HEK293T (cell line): Measurements from ENCODE around the gene PAPPA2.
A peak's percentile ranks its signal among the peaks of the same experiment; 100 is the strongest.

Experiments used
- CTCF ChIA-PET: fragments of 350-600 bp; formaldehyde crosslinking; extraction: SDS; loops from one replicate; lab custom pipeline; 2021; ENCODE audit warnings: antibody characterized with exemption, inconsistent platforms; lab: Yijun Ruan, JAX
- POLR2A ChIA-PET: fragments of 350-600 bp; formaldehyde crosslinking; extraction: SDS; loops from one replicate; lab custom pipeline; 2020; ENCODE audit warnings: antibody characterized with exemption, inconsistent platforms; lab: Yijun Ruan, JAX
- DNase-seq: peaks from one replicate; pipeline ENCODE4 v3.0.0; 2012; ENCODE audit warnings: mixed read lengths; ENCODE audit errors: extremely low spot score
- ARNT ChIP-seq: fragments of 450-650 bp; IDR thresholded peaks from 2 replicates; pipeline ENCODE4 v1.6.1; 2017; ENCODE audit warnings: mild to moderate bottlenecking
- BHLHE40 ChIP-seq: fragments of 450-650 bp; IDR thresholded peaks from 2 replicates; pipeline ENCODE4 v1.6.1; 2016; ENCODE audit warnings: mild to moderate bottlenecking, moderate library complexity, borderline replicate concordance
- CTBP1 ChIP-seq: fragments of 450-650 bp; IDR thresholded peaks from 2 replicates; pipeline ENCODE4 v1.6.1; 2016; ENCODE audit warnings: borderline replicate concordance
- ELF4 ChIP-seq: fragments of 450-650 bp; IDR thresholded peaks from 2 replicates; pipeline ENCODE4 v1.6.1; 2017; ENCODE audit warnings: antibody characterized with exemption
- FOXA1 ChIP-seq: fragments of 450-650 bp; IDR thresholded peaks from 2 replicates; pipeline ENCODE4 v1.6.1; 2016; ENCODE audit warnings: mild to moderate bottlenecking
- FOXK2 ChIP-seq: fragments of 450-650 bp; IDR thresholded peaks from 2 replicates; pipeline ENCODE4 v1.6.1; 2016; ENCODE audit warnings: mild to moderate bottlenecking
- FOXM1 ChIP-seq: fragments of 450-650 bp; IDR thresholded peaks from 2 replicates; pipeline ENCODE4 v1.6.1; 2017; ENCODE audit warnings: mild to moderate bottlenecking, borderline replicate concordance
- HDGF ChIP-seq: fragments of 450-650 bp; IDR thresholded peaks from 2 replicates; pipeline ENCODE4 v1.6.1; 2017; ENCODE audit warnings: antibody characterized with exemption, borderline replicate concordance
- L3MBTL2 ChIP-seq: fragments of 450-650 bp; conservative IDR thresholded peaks from 2 replicates; pipeline ENCODE4 v1.6.1; 2016; ENCODE audit warnings: mild to moderate bottlenecking
- LEF1 ChIP-seq: fragments of 450-650 bp; IDR thresholded peaks from 2 replicates; pipeline ENCODE4 v1.6.1; 2017; ENCODE audit warnings: mild to moderate bottlenecking, borderline replicate concordance
- NFRKB ChIP-seq: fragments of 450-650 bp; IDR thresholded peaks from 2 replicates; pipeline ENCODE4 v1.6.1; 2016; ENCODE audit warnings: mild to moderate bottlenecking, moderate library complexity
- PKNOX1 ChIP-seq: fragments of 450-650 bp; IDR thresholded peaks from 2 replicates; pipeline ENCODE4 v1.6.1; 2016
- SP1 ChIP-seq: fragments of 450-650 bp; IDR thresholded peaks from 2 replicates; pipeline ENCODE4 v1.6.1; 2017
- SUZ12 ChIP-seq: fragments of 450-650 bp; IDR thresholded peaks from 2 replicates; pipeline ENCODE4 v1.6.1; 2016; ENCODE audit warnings: mild to moderate bottlenecking
- TARDBP ChIP-seq: fragments of 450-650 bp; IDR thresholded peaks from 2 replicates; pipeline ENCODE4 v1.6.1; 2016
- ZNF384 ChIP-seq: fragments of 450-650 bp; IDR thresholded peaks from 2 replicates; pipeline ENCODE4 v1.6.1; 2016

PAPPA2 gene

GRCh38 chr1:176869577-176869976, 406.6 kb downstream of the PAPPA2 start:
- DNase-seq: no peak
- ChIA-PET POLR2A (no interaction called here), CTCF (no interaction called here)
- TF ChIP-seq FOXM1 (no peak), PKNOX1 (no peak), ARNT (no peak), SP1 (no peak), ELF4 (no peak), LEF1 (no peak), NFRKB (no peak), BHLHE40 (no peak), L3MBTL2 (no peak), FOXA1 (no peak), HDGF (no peak), CTBP1 (no peak), SUZ12 (no peak), FOXK2 (no peak), TARDBP (no peak), ZNF384 (no peak)

DNA sequence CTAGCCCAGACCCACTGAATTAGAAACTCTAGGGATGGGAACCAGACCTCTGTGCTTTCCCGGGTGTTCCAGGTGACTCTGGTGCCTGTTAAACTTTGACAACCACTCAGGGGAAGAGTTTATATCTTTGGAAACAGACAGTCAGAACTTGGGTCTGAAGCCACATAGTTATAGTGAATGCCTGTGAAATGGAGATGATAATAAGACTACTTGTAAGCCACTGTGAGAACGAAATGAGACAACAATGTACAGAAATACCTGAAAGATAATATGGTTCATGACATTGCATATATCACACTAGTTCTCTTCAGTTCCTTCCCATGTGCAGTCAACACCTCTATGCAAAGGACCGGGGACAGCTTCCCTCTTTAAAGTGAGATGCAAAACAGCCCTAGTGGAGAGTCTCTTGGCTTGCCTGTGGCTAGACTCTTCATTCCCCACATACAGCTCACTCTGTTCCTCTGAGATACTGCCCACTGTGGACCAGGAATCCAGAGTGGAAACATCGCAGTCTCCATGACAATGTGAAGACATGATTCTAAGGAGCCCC, 414.1 kb downstream of the PAPPA2 start:
- TF ChIP-seq LEF1: no peak
- TF ChIP-seq ZNF384: no peak
- no peak for TF ChIP-seq SUZ12
- TF ChIP-seq FOXM1: no peak
- no peak for TF ChIP-seq FOXK2
- TF ChIP-seq FOXA1: no peak
- TF ChIP-seq NFRKB: no peak
- TF ChIP-seq PKNOX1: no peak
- no peak for TF ChIP-seq TARDBP
- TF ChIP-seq L3MBTL2: no peak
- no peak for TF ChIP-seq SP1
- no peak for TF ChIP-seq ARNT
- no peak for TF ChIP-seq BHLHE40
- no peak for TF ChIP-seq CTBP1
- no peak for TF ChIP-seq HDGF
- TF ChIP-seq ELF4: no peak
- POLR2A ChIA-PET: no interaction called here
- CTCF ChIA-PET: no interaction called here
- DNase-seq: no peak

- TF ChIP-seq SUZ12 (no peak), CTBP1 (no peak), L3MBTL2 (no peak), HDGF (no peak), BHLHE40 (no peak), NFRKB (no peak), FOXA1 (no peak), ZNF384 (no peak), PKNOX1 (no peak), FOXM1 (no peak), ARNT (no peak), LEF1 (no peak), FOXK2 (no peak), ELF4 (no peak), TARDBP (no peak), SP1 (no peak)
- CTCF ChIA-PET: no interaction called here
- no peak for DNase-seq
- POLR2A ChIA-PET: no interaction called here
These were observed 414.6 kb downstream of the PAPPA2 start for GRCh38 chr1:176877557-176877956.

DNA sequence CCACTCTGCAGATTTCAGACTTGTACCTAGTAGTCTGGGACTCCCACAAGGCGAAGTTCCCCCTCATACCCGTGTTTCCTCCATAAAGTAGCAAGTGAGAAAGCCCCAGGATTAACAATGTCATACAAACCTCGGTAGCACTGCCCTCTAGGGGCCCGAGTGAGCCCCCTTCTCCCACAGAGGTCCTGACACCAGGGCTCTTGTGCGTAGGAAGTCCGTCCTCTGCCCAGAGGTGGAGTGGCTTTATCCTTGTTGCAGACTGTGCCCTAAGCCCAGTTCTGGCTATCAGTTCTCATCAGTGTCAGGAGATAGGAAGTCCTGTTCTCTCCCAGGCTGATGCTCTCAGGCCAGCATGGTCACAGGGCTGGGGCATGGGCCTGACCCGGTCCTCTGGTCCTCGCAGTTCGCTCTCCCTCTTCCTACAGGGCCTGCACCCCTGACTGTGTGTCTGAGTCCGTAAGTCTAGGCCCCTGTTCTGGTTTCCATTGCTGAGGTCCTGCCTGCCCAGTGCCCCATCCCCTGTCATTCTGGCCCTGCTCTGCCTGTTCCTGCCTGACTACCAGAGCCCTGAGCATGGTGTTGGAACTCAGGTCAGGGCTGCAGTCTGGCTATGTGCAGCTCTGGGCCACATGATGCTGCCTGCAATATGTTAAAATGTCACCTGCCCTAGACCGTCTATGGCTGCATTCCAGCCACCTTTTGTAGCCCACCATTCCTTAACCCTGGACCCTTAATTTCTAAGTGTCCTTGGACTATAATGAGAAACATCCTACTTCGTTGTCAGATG, 416.0 kb downstream of the PAPPA2 start:
- TF ChIP-seq FOXA1 (no peak), TARDBP (no peak), CTBP1 (no peak)
- ChIA-PET POLR2A (no interaction called here), CTCF (no interaction called here)
- DNase-seq: peak; percentile 17

GRCh38 chr1:176879784-176880620, 417.0 kb downstream of the PAPPA2 start:
- TF ChIP-seq HDGF (no peak), SP1 (no peak), FOXK2 (no peak), L3MBTL2 (no peak), TARDBP (no peak), CTBP1 (no peak), BHLHE40 (no peak), ARNT (no peak), FOXA1 (no peak), LEF1 (no peak), SUZ12 (no peak), ELF4 (no peak), PKNOX1 (no peak), NFRKB (no peak), ZNF384 (no peak), FOXM1 (no peak)
- CTCF ChIA-PET: interaction anchor here (0.6 to 1.5 kb wide), 4 partner anchors 188 to 1826 kb away, joined by 3 to 6 read pairs (median 4); no protein-coding TSS in a partner anchor
- no peak for DNase-seq
- POLR2A ChIA-PET: no interaction called here
